Thyroid gland (tissue), 4 donors: ENCODE data around the gene DLG1. TPM values are rescaled to one million over a fixed set of nuclear protein-coding genes. Genes with fewer than 3 reads are reported as not detected.

Experiments used
- DNase-seq, 2 donors: peaks; one replicate each; pipeline ENCODE4 v3.0.0-alpha.2; 2019
- H3K27ac ChIP-seq, 3 donors: fragments of 200-600 bp; sonication (generic); 1 replicate in 2 of 3; 2 replicates in 1 of 3; pipeline ENCODE4 v1.5.1; 2016 to 2019; ENCODE audit warnings: mild to moderate bottlenecking in 1 of 3, moderate library complexity in 1 of 3
- H3K27me3 ChIP-seq: fragments of 200-600 bp; sonication (generic); one replicate; pipeline ENCODE4 v1.5.1; 2019
- H3K36me3 ChIP-seq, 2 donors: fragments of 200-600 bp; sonication (generic); one replicate each; pipeline ENCODE4 v1.5.1; 2016 to 2019
- H3K4me1 ChIP-seq, 2 donors: fragments of 200-600 bp; sonication (generic); one replicate each; pipeline ENCODE4 v1.5.1; 2017 to 2019
- H3K4me3 ChIP-seq, 3 donors: fragments of 200-600 bp; sonication (generic); replicated peaks in 1 of 3; 1 replicate in 2 of 3; 2 replicates in 1 of 3; pipeline ENCODE4 v1.5.1; 2016; ENCODE audit warnings: mild to moderate bottlenecking in 1 of 3
- H3K9me3 ChIP-seq: fragments of 200-600 bp; sonication (generic); one replicate; pipeline ENCODE4 v1.5.1; 2017
- POLR2A ChIP-seq, 2 donors: fragments of 450-650 bp; IDR thresholded peaks; one replicate each; pipeline ENCODE4 v1.6.1; 2017; ENCODE audit warnings: antibody characterized with exemption in 2 of 2, mild to moderate bottlenecking in 2 of 2, moderate library complexity in 1 of 2
- WGBS, 2 donors: methylation state at CpG; one replicate each; pipeline ENCODE4 v1.1.5; 2017; 5-methylcytosine and 5-hydroxymethylcytosine counted together
- intact Hi-C: fragments of 100-400 bp; cut with DNase I; formaldehyde crosslinking; loops from one replicate; pipeline ENCODE4 v1.15.1; 2023
- total RNA-seq, 4 donors: library from RNA; depleted of rRNA; stranded (reverse); fragments of >200 nt; gene quantifications; one replicate each; pipeline ENCODE4 v1.2.3, GENCODE V29; 2016
- TF ChIP-seq, protein P1 (sequence below), 6 experiments: fragments of 200-600 bp in 3 of 6; fragments of 450-650 bp in 3 of 6; sonication (generic) in 3 of 6; IDR thresholded peaks; one replicate each; pipeline ENCODE4 v1.5.1; 2016 to 2019; ENCODE audit warnings: antibody characterized with exemption in 6 of 6, mild to moderate bottlenecking in 2 of 6, inconsistent platforms in 1 of 6, moderate library complexity in 1 of 6

Gene DLG1
- 100 to 1,000 TPM; 111 to 233 (median 174) TPM for total RNA-seq

DNA sequence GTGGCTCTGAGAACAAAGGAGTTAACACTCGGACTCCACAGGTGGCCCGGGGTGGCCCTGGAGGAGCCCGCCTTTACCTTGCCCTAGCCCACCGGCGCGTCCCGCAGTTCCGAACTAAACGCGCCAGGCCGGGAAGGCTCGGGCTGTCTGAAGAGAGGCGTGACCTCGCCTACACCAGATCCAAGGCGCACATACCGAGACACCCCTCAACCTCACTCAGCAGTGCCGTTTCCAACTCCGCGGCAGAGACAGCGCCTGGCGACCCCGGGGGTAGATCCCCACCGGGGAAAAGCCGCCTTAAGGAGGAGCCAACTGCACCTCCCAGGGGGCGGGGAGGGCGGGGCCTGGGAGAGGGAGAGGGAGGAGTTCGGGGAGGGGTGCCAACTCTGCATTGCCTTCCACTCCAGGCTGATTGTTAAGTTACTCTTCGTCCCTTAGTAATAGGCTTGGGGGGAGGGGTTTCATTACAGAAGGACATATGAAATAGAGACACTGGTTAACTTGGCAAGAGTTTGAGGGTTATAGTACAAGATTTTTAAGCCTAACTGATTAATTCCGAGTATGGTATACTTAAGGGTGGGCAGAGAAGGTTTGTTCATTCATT lies at the start of gene DLG1:
DLG1 (minus strand) TSS at position 272 of the 604 bp plus-strand sequence. CDS start 1,408 bp downstream, outside the sequence.
- 0 to 1% methylated on average over 12 to 21 of the region's 29 CpGs for WGBS, 2 donors
- Histone ChIP-seq H3K27ac (peak within 1 kb of the TSS; percentile 84 to 97 (median 89)), H3K4me3 (peak within 1 kb of the TSS; percentile 54 to 97 (median 56)), H3K36me3 (no peaks in the 10 kb centered on the region), H3K27me3 (no peaks in the 10 kb centered on the region), H3K4me1 (peaks cover 14 to 26% of the 10 kb centered on the region in 2 donors), H3K9me3 (no peaks in the 10 kb centered on the region)
- DNase-seq, result peak; percentile 95 to 96
- intact Hi-C loops, result no loop called here
- peak in 1 of 2 donors; percentile 71 for TF ChIP-seq POLR2A (IDR thresholded peaks at IDR 0.05)
- TF ChIP-seq, protein P1, sequence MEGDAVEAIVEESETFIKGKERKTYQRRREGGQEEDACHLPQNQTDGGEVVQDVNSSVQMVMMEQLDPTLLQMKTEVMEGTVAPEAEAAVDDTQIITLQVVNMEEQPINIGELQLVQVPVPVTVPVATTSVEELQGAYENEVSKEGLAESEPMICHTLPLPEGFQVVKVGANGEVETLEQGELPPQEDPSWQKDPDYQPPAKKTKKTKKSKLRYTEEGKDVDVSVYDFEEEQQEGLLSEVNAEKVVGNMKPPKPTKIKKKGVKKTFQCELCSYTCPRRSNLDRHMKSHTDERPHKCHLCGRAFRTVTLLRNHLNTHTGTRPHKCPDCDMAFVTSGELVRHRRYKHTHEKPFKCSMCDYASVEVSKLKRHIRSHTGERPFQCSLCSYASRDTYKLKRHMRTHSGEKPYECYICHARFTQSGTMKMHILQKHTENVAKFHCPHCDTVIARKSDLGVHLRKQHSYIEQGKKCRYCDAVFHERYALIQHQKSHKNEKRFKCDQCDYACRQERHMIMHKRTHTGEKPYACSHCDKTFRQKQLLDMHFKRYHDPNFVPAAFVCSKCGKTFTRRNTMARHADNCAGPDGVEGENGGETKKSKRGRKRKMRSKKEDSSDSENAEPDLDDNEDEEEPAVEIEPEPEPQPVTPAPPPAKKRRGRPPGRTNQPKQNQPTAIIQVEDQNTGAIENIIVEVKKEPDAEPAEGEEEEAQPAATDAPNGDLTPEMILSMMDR (IDR thresholded peaks at IDR 0.05), result no peak

DNA sequence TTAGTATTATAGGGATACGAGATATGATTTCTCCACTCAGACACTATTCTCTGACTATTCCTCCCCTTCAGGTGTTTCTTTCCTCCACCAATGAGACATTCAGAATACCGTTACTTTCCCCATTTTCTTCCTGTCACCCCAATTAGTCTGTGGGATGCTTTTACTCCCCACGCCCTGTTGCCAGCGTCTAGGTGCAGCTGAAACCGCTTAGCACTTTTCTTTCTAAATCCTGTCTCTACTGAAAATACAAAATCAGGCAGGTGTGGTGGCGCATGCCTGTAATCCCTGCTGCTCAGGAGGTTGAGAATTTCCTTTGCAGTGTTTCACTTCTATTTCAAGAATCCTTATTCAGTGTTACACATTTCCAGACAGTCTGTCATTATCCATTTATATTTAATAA lies 49.6 kb upstream of the DLG1 start:
- no peak for DNase-seq
- Histone ChIP-seq H3K4me3 (no peak overlapping the region), H3K4me1 (peaks cover 0 to 4% of the 10 kb centered on the region in 2 donors), H3K9me3 (no peaks in the 10 kb centered on the region), H3K36me3 (no peaks in the 10 kb centered on the region), H3K27me3 (no peaks in the 10 kb centered on the region), H3K27ac (no peak overlapping the region)
- 94 to 99% methylated on average over 6 of the region's 6 CpGs for WGBS, 2 donors
- no peak for TF ChIP-seq POLR2A (IDR thresholded peaks at IDR 0.05)
- TF ChIP-seq, protein P1 (IDR thresholded peaks at IDR 0.05), result no peak
- intact Hi-C loops, result no loop called here

DNA sequence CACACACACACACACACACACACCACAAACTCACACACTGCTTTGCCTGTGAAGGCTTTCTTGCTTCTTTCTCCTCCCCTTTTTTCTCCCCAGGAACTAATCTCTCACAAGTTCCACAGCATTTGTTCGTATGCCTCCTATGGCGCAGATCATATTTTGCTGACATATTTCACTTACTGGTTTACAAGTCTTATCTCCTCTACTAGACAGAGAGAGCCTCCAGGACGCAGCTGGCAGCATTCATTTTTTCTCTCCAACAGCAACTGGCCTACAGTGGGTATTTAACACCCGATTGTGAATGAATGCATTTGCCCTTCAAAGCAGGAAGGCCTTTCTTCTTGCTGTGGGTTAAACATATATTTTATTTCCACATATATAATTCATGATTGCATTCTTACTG lies 47.0 kb upstream of the DLG1 start:
- DNase-seq, result no peak
- Histone ChIP-seq H3K4me3 (no peak overlapping the region), H3K27me3 (no peaks in the 10 kb centered on the region), H3K9me3 (no peaks in the 10 kb centered on the region), H3K27ac (no peak overlapping the region), H3K36me3 (no peaks in the 10 kb centered on the region), H3K4me1 (no peaks in the 10 kb centered on the region)
- WGBS, 2 donors, result 86 to 91% methylated on average over 4 of the region's 4 CpGs
- TF ChIP-seq POLR2A (IDR thresholded peaks at IDR 0.05), result no peak
- TF ChIP-seq, protein P1 (IDR thresholded peaks at IDR 0.05), result no peak
- intact Hi-C loops, result no loop called here

DNA sequence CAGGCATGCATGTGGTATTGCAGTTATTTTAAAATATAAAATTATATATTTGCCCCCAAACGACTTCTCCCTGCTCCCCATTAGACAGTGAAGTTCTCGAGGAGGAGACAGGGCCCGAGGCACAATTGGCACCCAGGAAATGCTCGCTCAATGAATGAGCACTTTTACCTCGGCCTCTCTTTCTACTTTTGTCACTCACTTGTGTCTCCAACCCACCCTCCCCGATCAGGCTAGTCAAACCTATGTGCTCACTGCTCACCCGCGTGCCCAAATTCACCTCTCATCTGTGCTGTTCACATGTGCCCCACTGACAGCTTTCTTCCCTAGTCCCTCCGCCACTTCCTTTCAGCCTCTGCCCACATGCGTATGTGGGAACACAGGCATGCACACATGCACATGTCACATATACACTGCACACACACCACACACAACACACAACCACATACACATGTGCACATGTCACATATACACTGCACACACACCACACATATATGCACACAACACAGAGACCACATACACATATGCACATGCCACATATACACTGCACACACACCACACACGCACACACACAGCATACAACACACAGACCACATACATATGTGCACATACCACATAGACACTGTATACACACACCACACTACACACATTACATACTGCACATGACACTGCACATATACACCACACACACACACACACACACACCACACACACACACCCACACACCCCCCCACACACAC lies 46.3 kb upstream of the DLG1 start:
- Histone ChIP-seq H3K9me3 (no peaks in the 10 kb centered on the region), H3K27ac (no peak overlapping the region), H3K4me3 (no peak overlapping the region), H3K27me3 (no peaks in the 10 kb centered on the region), H3K36me3 (no peaks in the 10 kb centered on the region), H3K4me1 (peaks cover 0 to 6% of the 10 kb centered on the region in 2 donors)
- intact Hi-C loops, result no loop called here
- no peak for DNase-seq
- 91% methylated on average over 11 of the region's 11 CpGs for WGBS, 2 donors
- TF ChIP-seq, protein P1 (IDR thresholded peaks at IDR 0.05), result no peak
- TF ChIP-seq POLR2A (IDR thresholded peaks at IDR 0.05), result no peak
